ENCODE data around the gene NHSL1.

- no peak for TF ChIP-seq POLR2A (IDR thresholded peaks at IDR 0.05; ENCODE audit: low read length)
- no peak for TF ChIP-seq GATA1 (IDR thresholded peaks at IDR 0.05; ENCODE audit: low read depth, low read length)
These were observed 78.2 kb downstream of the NHSL1 start for GRCh38 chr6:138421089-138421488.

Measured in erythroblast (primary cell).